HG03039 (cell line): Measurements from ENCODE around the gene ZNRF1.
"Not testable (repeated sequence)": the region's sequence is repeated elsewhere in the genome, so short reads cannot be mapped to it uniquely, and the experiment has no call there.

ENCODE experiments used
- ATAC-seq: cut with Tn5 transposase; IDR thresholded peaks from one replicate; pipeline ENCODE4 v1.9.1; 2021; ENCODE audit warnings: mild to moderate bottlenecking, moderate library complexity; ENCODE audit not compliant: unreplicated experiment

Gene ZNRF1

GRCh38 chr16:75026239-75026891 is 27.5 kb downstream of the ZNRF1 start:
- ATAC-seq: not testable (repeated sequence)

- no peak for ATAC-seq
Observed at GRCh38 chr16:75026892-75027391, 28.1 kb downstream of the ZNRF1 start.

- ATAC-seq: no peak
Observed at GRCh38 chr16:75027520-75028300, 28.9 kb downstream of the ZNRF1 start.

- ATAC-seq: no peak
Observed at GRCh38 chr16:75028544-75029135, 29.8 kb downstream of the ZNRF1 start.

- ATAC-seq: no peak
Observed at GRCh38 chr16:75029854-75030253, 31.0 kb downstream of the ZNRF1 start.

GRCh38 chr16:75032655-75033054 is 33.8 kb downstream of the ZNRF1 start:
- ATAC-seq: no peak

GRCh38 chr16:75035410-75035968 is 36.7 kb downstream of the ZNRF1 start:
- ATAC-seq: no peak

- no peak for ATAC-seq
Observed at GRCh38 chr16:75038036-75038858, 39.4 kb downstream of the ZNRF1 start.

GRCh38 chr16:75039941-75040340 is 41.1 kb downstream of the ZNRF1 start:
- no peak for ATAC-seq

GRCh38 chr16:75042426-75043174 is 43.8 kb downstream of the ZNRF1 start:
- ATAC-seq: no peak

GRCh38 chr16:75043175-75043895 is 44.5 kb downstream of the ZNRF1 start:
- ATAC-seq: no peak

GRCh38 chr16:75044800-75045361 is 46.1 kb downstream of the ZNRF1 start:
- ATAC-seq: no peak

- no peak for ATAC-seq
Observed at GRCh38 chr16:75045424-75045823, 46.6 kb downstream of the ZNRF1 start.

GRCh38 chr16:75048054-75048453 is 49.2 kb downstream of the ZNRF1 start:
- no peak for ATAC-seq

- ATAC-seq: no peak
Observed at GRCh38 chr16:75048530-75048929, 49.7 kb downstream of the ZNRF1 start.

- no peak for ATAC-seq
Observed at GRCh38 chr16:75052481-75053202, 53.8 kb downstream of the ZNRF1 start.

GRCh38 chr16:75053791-75054555 is 55.1 kb downstream of the ZNRF1 start:
- ATAC-seq: no peak

GRCh38 chr16:75054556-75054947 is 55.7 kb downstream of the ZNRF1 start:
- ATAC-seq: no peak
